NCI-H82 treated with DMSO at 0.1 percent for 48 hours (cell line): ENCODE data around the gene KRTAP5-7.
"Not testable (repeated sequence)": the region's sequence is repeated elsewhere in the genome, so short reads cannot be mapped to it uniquely, and the experiment has no call there.

Experiments used
- DNase-seq: peaks from one replicate; lab custom pipeline; 2025; ENCODE audit not compliant: unreplicated experiment; lab: John Stamatoyannopoulos, UW

The KRTAP5-7 gene

GRCh38 chr11:71532036-71532610, 5.1 kb downstream of the KRTAP5-7 start:
- DNase-seq, result no peak

DNA sequence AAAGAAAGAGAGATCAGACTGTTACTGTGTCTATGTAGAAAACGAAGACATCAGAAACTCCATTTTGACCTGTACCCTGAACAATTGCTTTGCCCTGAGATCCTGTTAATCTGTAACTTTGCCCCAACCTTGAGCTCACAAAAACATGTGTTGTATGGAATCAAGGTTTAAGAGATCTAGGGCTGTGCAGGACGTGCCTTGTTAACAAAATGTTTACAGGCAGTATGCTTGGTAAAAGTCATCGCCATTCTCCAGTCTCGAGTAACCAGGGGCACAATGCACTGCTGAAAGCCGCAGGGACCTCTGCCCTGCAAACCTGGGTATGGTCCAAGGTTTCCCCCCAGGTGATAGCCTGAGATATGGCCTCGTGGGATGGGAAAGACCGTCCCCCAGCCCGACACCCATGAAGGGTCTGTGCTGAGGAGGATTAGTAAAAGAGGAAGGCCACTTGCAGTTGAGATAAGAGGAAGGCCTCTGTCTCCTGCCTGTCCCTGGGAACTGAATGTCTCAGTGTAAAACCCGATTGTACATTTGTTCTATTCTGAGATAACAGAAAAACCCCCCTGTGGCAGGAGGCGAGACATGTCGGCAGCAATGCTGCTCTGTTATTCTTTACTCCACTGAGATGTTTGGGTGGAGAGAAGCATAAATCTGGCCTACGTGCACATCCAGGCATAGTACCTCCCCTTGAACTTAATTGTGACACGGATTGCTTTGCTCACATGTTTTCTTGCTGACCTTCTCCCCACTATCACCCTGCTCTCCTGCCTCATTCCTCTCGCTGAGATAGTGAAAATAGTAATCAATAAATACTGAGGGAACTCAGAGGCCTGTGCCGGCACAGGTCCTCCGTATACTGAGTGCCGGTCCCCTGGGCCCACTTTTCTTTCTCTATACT, 7.9 kb downstream of the KRTAP5-7 start:
- DNase-seq, result not testable (repeated sequence)

GRCh38 chr11:71535825-71536224, 8.8 kb downstream of the KRTAP5-7 start:
- no peak for DNase-seq

DNA sequence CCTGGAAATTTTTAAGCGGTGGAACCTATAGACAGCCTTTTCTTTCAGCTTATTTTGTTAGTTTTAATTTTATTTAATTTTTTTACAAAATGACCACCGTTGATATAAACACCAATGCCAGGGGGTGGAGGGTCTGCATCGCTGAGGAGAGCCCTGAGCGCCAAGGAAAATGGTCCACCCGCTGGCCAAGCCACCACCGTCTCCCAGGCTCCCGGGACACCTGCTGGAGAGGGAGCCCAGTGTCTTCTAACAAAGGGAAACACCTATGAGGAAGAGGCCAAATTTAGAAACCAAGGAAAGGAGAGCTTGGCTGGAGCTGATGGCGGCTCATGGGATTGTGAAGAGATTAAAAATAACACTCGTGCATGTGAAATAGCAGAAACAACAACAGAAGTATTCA, 10.5 kb downstream of the KRTAP5-7 start:
- DNase-seq, result no peak

- DNase-seq, result not testable (repeated sequence)
Measured at GRCh38 chr11:71537977-71538665, 11.1 kb downstream of the KRTAP5-7 start, which contains the start of gene KRTAP5-8. Gene KRTAP5-8 (plus strand): TSS chr11:71538025. CDS start chr11:71538056, 31 bp downstream.

DNA sequence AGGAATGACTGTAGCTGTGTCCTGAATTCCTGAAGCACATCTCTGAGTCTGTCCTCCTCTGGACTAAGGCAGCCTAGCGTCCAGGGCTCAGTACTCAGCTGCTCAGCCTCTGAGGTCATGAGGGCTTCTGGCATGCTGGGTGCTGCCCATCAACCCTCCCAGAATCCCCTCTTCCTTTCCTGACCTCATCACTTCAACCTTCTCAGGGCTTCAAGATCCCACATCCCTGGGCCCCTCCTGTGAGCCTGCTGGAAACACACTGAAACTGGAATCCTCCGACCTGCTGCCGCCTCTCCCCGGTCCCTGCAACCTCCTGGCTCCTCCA, 11.6 kb downstream of the KRTAP5-7 start:
- DNase-seq, result no peak

DNA sequence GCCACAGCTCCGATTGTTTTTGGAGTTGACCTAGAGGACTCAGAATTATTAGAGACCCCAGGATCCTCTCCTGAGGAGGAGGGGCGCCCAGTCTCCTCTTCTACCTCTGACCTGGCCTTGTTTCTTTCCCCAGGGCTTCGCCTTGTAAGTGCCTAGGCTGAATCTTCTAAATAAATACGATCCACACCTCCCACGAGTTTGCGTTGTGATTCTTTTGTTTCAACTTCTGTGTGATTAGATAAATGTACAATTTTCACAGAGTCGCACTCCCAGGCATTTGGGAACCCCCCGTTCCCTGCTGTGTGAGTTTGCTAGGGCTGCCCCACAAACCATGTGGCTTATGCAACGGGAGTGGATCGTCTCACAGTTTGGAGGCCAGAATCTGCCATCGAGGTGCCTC, 11.9 kb downstream of the KRTAP5-7 start:
- DNase-seq, result no peak

- DNase-seq, result not testable (repeated sequence)
Measured at GRCh38 chr11:71539971-71540370, 12.9 kb downstream of the KRTAP5-7 start.

- not testable (repeated sequence) for DNase-seq
Measured at GRCh38 chr11:71540521-71541304, 13.6 kb downstream of the KRTAP5-7 start.

GRCh38 chr11:71542382-71542781, 15.3 kb downstream of the KRTAP5-7 start:
- no peak for DNase-seq

DNA sequence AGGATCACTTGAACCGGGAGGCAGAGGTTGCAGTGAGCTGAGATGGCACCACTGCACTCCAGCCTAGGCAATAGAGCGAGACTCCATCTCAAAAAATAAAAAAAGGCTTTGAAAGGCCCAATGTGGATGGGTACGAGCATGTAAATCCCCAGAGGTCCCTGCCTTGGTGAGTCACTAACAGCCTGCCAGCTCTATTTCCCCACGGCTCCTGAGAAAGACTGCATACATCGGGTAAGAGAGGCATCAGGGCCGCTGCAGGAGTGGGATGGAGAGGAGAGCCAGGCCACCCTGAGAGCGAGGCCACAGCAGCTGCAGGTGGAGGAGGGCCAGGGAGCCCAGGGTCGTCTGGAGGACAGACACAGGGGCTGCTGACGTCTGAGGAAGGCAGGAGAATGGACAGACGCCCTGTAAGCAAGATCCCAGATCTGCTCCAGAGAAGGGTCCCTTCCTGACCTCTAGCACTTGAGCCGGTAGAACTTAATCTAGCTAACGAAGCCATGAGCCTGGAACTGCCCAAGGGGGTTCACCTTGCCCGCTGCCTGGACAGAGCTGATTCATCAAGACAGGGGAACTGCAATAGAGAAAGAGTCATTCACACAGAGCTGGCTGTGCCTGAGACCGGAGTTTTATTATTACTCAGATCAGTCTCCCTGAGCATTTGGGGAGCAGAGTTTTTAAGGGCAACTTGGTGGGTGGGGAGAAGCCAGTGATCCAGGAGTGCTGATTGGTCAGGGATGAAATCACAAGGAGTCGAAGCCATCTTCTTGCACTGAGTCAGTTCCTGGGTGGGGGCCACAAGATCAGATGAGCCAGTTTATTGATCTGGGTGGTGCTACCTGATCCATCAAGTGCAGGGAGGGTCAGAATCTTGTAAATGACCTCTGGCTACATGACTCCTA, 16.1 kb downstream of the KRTAP5-7 start:
- no peak for DNase-seq

DNA sequence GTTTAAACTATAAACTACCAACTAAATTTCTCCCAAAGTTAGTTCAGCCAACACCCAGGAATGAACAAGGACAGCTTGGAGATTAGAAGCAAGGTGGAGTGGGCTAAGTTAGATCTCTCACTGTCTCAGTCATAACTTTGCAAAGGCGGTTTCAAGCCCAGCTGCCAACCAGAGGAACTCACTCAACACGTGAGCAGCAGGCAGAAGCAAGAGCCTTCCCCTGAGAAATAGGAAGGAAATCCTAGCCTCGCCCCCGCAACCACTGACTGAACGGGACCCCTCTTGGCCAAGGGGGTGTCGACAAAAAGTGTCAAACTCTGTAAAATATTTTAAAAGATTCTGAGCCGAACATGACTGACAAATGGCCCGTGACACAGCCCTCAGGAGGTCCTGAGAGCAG, 16.8 kb downstream of the KRTAP5-7 start:
- DNase-seq, result no peak

DNA sequence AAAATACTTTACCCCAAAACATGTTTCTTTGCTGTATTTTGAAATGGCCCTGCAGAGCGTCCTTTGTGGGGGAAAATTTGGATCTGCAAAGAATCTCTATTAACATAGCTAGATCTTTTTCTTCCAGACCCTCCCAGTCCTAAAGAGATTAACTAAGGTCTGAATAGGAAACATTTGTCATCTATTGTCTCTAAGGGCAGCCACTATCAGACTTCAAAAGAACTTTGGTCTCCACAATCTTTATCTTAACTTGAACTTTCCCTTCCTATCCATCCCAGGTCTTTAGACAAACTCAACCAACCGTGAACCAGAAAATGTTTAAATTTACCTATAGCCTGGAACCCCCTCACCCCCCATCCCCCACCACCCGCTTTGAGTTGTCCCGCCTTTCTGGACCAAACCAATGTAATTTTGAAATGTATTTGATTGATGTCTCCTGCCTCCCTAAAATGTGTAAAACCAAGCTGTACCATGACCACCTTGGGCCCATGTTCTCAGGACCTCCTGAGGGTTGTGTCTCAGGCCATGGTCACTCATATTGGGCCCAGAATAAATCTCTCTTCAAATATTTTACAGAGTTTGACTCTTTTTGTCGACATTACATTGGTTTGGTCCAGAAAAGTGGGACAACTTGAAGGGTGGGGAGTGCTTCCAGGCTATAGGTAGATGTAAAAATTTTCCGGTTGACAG, 17.6 kb downstream of the KRTAP5-7 start:
- DNase-seq, result no peak

GRCh38 chr11:71545405-71545966, 18.4 kb downstream of the KRTAP5-7 start:
- DNase-seq, result no peak

DNA sequence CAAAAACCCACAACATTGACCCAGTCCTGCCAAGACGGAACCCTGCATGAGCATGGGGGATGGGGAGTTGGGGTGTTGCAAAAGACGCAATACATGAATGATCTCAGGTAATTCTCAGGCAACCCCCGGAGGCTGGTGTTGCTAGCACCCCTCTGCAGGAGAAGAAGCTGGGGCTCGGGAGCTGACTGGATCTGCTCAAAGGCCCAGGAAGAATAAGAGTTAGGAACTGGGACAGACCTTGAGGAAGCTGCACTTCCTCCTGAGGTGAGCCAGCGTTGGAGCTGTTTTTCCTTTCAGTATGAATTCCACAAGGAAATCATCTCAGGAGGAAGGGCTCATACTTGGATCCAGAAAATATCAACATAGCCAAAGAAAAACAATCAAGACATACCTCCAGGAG, 21.1 kb downstream of the KRTAP5-7 start, which contains the start of gene KRTAP5-9:
TSS of gene KRTAP5-9 (plus strand) at position 301 of the 400 bp plus-strand sequence. CDS start 238 bp downstream, outside the sequence.
- DNase-seq, result no peak

GRCh38 chr11:71548716-71549151, 21.7 kb downstream of the KRTAP5-7 start:
- DNase-seq, result no peak

DNA sequence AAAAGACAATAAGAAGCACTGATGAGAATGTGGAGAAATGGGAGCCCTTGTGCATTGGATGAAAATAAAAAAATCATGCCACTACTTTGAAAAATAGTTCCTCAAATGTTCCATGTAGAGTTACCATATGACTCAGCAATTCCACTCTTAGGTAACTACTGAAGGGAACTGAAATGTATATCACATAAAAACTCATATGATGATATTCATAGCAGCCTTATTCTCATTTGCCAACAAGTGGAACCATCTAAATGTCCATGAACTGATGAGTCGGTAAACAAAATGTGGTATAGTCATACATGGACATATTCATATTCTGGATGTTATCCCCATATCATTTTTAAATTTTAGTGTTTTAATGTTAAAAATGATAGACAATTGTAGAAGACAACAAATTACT, 24.6 kb downstream of the KRTAP5-7 start:
- no peak for DNase-seq

GRCh38 chr11:71554996-71555395, 27.9 kb downstream of the KRTAP5-7 start:
- no peak for DNase-seq

DNA sequence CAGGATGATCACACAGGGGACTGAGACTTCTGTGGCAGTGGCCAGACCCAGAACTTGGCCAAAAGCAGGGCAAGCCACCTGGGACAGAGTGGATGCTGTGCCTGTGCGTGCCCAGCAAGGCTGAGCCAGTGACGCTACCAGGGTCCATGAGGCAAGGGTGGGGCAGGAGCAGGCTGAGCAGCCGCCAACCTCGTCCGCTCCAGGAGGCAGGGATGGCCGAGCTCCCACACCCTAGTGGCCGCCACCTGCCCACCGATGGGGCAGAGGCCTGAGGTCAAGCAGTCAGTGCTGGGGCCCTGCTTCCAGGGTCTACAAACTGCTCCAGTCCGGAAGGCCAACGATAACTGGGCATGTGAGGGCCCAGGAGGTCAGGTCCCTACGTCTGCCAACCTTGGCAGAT, 28.4 kb downstream of the KRTAP5-7 start:
- no peak for DNase-seq
